PC-9 (cell line): ENCODE measurements around the gene SMTNL1. TPM values are rescaled to one million over a fixed set of nuclear protein-coding genes. Genes with fewer than 3 reads are reported as not detected.

Experiments used
- BruUV-seq: library from RNA; stranded (reverse); fragments of 400-500 nt; replicated peaks from 2 replicates; lab custom pipeline; 2021; lab: Mats Ljungman, UMichigan
- CTCF ChIA-PET: fragments of 300-600 bp; sonication (Branson Sonifier 250); formaldehyde crosslinking; loops from one replicate; lab custom pipeline; 2022; ENCODE audit warnings: antibody characterized with exemption; lab: Charles Lee
- POLR2A ChIA-PET: fragments of 300-600 bp; sonication (Branson Sonifier 250); formaldehyde crosslinking; loops from one replicate; lab custom pipeline; 2022; ENCODE audit warnings: antibody characterized with exemption; ENCODE audit not compliant: unreplicated experiment; lab: Charles Lee
- DNase-seq, 2 experiments: peaks; one replicate each; pipeline versions ENCODE4 v3.0.0 to v3.0.0-alpha.2; 2015 to 2022; ENCODE audit warnings: mixed read lengths in 1 of 2
- H2AFZ ChIP-seq: fragments of 200-600 bp; sonication (generic); 2 replicates; pipeline ENCODE4 v1.8.1; 2017; ENCODE audit warnings: antibody characterized with exemption
- H3F3A ChIP-seq: fragments of 200-600 bp; sonication (generic); 2 replicates; pipeline ENCODE4 v1.8.1; 2017; ENCODE audit warnings: antibody characterized with exemption, mild to moderate bottlenecking, low read depth; ENCODE audit not compliant: insufficient read depth
- H3K27ac ChIP-seq: fragments of 200-600 bp; sonication (generic); 2 replicates; pipeline ENCODE4 v1.6.1; 2016; ENCODE audit warnings: mixed run types
- H3K27me3 ChIP-seq: fragments of 200-600 bp; sonication (generic); 2 replicates; pipeline ENCODE4 v1.6.1; 2016; ENCODE audit warnings: low read depth, mixed run types; ENCODE audit not compliant: insufficient read depth
- H3K36me3 ChIP-seq: fragments of 200-600 bp; sonication (generic); 2 replicates; pipeline ENCODE4 v1.6.1; 2016; ENCODE audit warnings: low read depth, mixed run types
- H3K4me1 ChIP-seq: fragments of 200-600 bp; sonication (generic); replicated peaks from 2 replicates; pipeline ENCODE4 v1.6.1; 2016; ENCODE audit warnings: mixed run types; ENCODE audit not compliant: insufficient read depth
- H3K4me2 ChIP-seq: fragments of 200-600 bp; sonication (generic); 2 replicates; pipeline ENCODE4 v1.6.1; 2017; ENCODE audit warnings: mixed run types
- H3K4me3 ChIP-seq: fragments of 200-600 bp; sonication (generic); 2 replicates; pipeline ENCODE4 v1.6.1; 2016; ENCODE audit warnings: mixed run types
- H3K79me2 ChIP-seq: fragments of 200-600 bp; sonication (generic); 2 replicates; pipeline ENCODE4 v1.6.1; 2017; ENCODE audit warnings: low read depth, mixed run types
- H3K9me2 ChIP-seq: fragments of 200-600 bp; sonication (generic); 2 replicates; pipeline ENCODE4 v1.8.1; 2017; ENCODE audit warnings: mild to moderate bottlenecking; ENCODE audit not compliant: insufficient read depth
- H3K9me3 ChIP-seq: fragments of 200-600 bp; sonication (generic); 2 replicates; pipeline ENCODE4 v1.8.1; 2016; ENCODE audit warnings: low read depth; ENCODE audit not compliant: insufficient read depth
- H4K20me1 ChIP-seq: fragments of 200-600 bp; sonication (generic); 2 replicates; pipeline ENCODE4 v1.8.1; 2017; ENCODE audit not compliant: insufficient read depth
- EZH2 ChIP-seq: fragments of 200-600 bp; sonication (generic); IDR thresholded peaks from 2 replicates; pipeline ENCODE4 v1.8.0; 2017; ENCODE audit warnings: antibody characterized with exemption, low read depth
- intact Hi-C: fragments of 100-400 bp; cut with micrococcal nuclease; formaldehyde crosslinking; loops from one replicate; pipeline ENCODE4 v1.10.0; 2022; ENCODE audit not compliant: unreplicated experiment
- total RNA-seq: library from RNA; stranded (reverse); gene quantifications from 2 replicates; pipeline ENCODE4 v1.2.3, GENCODE V29; 2021
- TF ChIP-seq, protein P1 (sequence below): fragments of 200-600 bp; sonication (generic); conservative IDR thresholded peaks from 2 replicates; pipeline ENCODE4 v1.6.1; 2017; ENCODE audit warnings: mixed run types, antibody characterized with exemption, mild to moderate bottlenecking, moderate library complexity

Gene SMTNL1
- total RNA-seq, 1 experiment from 2014 or later = not detected

DNA sequence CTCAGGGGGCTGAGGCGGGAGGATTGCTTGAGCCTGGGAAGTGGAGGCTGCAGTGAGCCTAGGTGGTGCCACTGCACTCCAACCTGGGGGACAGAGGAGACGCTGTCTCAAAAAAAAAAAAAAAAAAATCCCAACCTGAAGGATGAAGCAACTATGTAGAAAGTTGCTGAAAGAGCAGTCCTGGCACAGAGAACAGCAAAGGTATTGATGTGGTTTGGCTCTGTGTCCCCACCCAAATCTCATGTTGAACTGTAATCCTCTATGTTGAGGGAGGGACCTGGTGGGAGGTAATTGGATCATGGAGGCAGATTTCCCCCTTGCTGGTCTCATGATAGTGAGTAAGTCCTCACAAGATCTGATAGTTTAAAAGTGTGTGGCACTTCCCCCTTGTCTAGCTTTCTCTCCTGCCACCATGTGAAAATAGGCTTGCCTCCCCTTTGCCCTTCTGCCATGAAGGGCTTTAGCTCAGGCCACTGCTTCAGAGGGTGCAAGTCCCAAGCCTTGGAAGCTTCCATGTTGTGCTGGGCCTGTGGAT, 49.4 kb downstream of the SMTNL1 start:
- Histone ChIP-seq H3K9me2 (no peaks in the 10 kb centered on the region), H3K79me2 (no peaks in the 10 kb centered on the region), H3K27me3 (0 out of 2 replicates have a peak, but pooled peaks cover 5% of the 10 kb centered on the region), H3K9me3 (no peaks in the 10 kb centered on the region), H3K4me3 (no peak overlapping the region), H3K27ac (no peak overlapping the region), H4K20me1 (no peaks in the 10 kb centered on the region), H2AFZ (no peak overlapping the region), H3K4me1 (no peaks in the 10 kb centered on the region), H3F3A (no peaks in the 10 kb centered on the region), H3K36me3 (no peaks in the 10 kb centered on the region), H3K4me2 (no peak overlapping the region)
- TF ChIP-seq, protein P1, sequence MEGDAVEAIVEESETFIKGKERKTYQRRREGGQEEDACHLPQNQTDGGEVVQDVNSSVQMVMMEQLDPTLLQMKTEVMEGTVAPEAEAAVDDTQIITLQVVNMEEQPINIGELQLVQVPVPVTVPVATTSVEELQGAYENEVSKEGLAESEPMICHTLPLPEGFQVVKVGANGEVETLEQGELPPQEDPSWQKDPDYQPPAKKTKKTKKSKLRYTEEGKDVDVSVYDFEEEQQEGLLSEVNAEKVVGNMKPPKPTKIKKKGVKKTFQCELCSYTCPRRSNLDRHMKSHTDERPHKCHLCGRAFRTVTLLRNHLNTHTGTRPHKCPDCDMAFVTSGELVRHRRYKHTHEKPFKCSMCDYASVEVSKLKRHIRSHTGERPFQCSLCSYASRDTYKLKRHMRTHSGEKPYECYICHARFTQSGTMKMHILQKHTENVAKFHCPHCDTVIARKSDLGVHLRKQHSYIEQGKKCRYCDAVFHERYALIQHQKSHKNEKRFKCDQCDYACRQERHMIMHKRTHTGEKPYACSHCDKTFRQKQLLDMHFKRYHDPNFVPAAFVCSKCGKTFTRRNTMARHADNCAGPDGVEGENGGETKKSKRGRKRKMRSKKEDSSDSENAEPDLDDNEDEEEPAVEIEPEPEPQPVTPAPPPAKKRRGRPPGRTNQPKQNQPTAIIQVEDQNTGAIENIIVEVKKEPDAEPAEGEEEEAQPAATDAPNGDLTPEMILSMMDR = no peak
- no peak for TF ChIP-seq EZH2
- intact Hi-C loops = no loop called here
- DNase-seq = no peak
- POLR2A ChIA-PET = no interaction called here
- no TSS peak for BruUV-seq
- CTCF ChIA-PET = no interaction called here

DNA sequence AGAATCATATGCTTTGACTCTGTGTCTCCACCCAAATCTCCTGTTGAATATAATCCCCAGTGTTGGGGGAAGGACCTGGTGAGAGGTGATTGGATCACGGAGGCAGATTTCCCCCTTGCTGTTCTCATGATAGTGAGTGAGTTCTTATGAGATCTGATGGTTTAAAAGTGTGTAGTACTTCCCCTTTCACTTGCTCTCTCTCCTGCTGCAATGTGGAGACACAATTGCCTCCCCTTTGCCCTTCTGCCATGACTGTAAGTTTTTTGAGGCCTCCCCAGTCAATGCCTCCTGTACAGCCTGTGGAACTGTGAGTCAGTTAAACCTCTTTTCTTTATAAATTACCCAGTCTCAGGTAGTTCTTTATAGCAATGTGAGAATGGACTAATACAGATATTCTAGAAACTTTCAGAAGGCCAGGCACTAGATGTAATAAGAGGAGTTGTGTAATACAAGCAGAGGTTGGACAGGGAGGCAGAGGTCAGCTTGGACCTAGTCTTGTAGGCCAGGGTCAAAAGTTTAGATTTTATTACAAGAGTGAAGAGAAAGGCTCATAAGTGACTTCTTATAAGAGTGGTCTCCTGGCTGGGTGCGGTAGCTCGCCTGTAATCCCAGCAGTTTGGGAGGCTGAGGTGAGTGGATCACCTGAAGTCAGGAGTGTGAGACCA, 50.8 kb downstream of the SMTNL1 start:
- ChIA-PET POLR2A (no interaction called here), CTCF (no interaction called here)
- no peak for TF ChIP-seq EZH2
- TF ChIP-seq, protein P1 = no peak
- H3K9me3 ChIP-seq = no peaks in the 10 kb centered on the region
- H2AFZ ChIP-seq = no peak overlapping the region
- H3K36me3 ChIP-seq = no peaks in the 10 kb centered on the region
- no peak overlapping the region for H3K4me2 ChIP-seq
- H3K27me3 ChIP-seq = 0 out of 2 replicates have a peak, but pooled peaks cover 5% of the 10 kb centered on the region
- H4K20me1 ChIP-seq = no peaks in the 10 kb centered on the region
- H3K9me2 ChIP-seq = no peaks in the 10 kb centered on the region
- H3F3A ChIP-seq = no peaks in the 10 kb centered on the region
- no peak overlapping the region for H3K4me3 ChIP-seq
- no peak overlapping the region for H3K27ac ChIP-seq
- intact Hi-C loops = no loop called here
- no peaks in the 10 kb centered on the region for H3K4me1 ChIP-seq
- no peaks in the 10 kb centered on the region for H3K79me2 ChIP-seq
- DNase-seq = no peak
- BruUV-seq = no TSS peak

DNA sequence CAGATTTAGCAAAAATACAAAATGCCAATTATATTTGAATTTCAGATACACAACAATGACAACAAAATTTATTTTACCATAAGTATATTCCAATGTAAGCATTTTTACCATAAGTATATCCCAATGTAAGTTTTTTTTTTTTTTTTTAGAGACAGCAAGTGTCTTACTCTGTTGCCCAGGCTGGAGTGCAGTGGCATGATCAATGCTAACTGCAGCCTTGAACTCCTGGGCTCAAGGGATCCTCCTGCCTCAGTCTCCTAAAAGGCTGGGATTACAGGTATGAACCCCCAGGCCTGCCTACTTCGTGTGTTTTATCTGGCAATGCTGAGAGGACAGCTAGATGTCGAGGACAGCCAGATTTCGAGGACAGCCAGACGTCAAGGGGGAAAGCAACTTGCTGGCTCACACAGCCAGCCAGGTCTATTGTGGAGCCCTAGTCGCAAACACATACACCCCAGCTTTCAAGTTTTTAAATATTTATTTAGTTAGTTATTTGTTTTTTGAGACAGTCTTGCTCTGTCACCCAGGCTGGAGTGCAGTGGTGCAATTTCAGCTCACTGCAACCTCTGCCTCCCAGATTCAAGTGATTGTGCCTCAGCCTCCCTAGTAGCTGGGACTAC, 59.0 kb downstream of the SMTNL1 start:
- no peak for TF ChIP-seq EZH2
- TF ChIP-seq, protein P1 = no peak
- Histone ChIP-seq H3K4me3 (no peak overlapping the region), H3F3A (no peaks in the 10 kb centered on the region), H3K9me3 (no peaks in the 10 kb centered on the region), H3K4me2 (no peak overlapping the region), H3K4me1 (no peaks in the 10 kb centered on the region), H3K27ac (no peak overlapping the region), H3K9me2 (no peaks in the 10 kb centered on the region), H3K27me3 (peaks cover 32% of the 10 kb centered on the region), H3K36me3 (no peaks in the 10 kb centered on the region), H3K79me2 (no peaks in the 10 kb centered on the region), H4K20me1 (no peaks in the 10 kb centered on the region), H2AFZ (no peak overlapping the region)
- ChIA-PET POLR2A (no interaction called here), CTCF (interaction anchor here (0.7 kb wide), 1 partner anchor 40 kb away, joined by 15 read pairs; no protein-coding TSS in a partner anchor)
- intact Hi-C loops = no loop called here
- BruUV-seq = no TSS peak
- no peak for DNase-seq
